ENCODE results near the gene UBR1. TPM values are rescaled to one million over a fixed set of nuclear protein-coding genes. Genes with fewer than 3 reads are reported as not detected.
A peak's percentile ranks its signal among the peaks of the same experiment; 100 is the strongest.
"Not testable (repeated sequence)": the region's sequence is repeated elsewhere in the genome, so short reads cannot be mapped to it uniquely, and the experiment has no call there.

The UBR1 gene
- polyA plus RNA-seq, 1 donor = 18.4 TPM

- WGBS (ENCODE audit: insufficient coverage, low lambda C conversion rate) = no CpG with 5 or more reads among the region's 66 CpGs
- DNase-seq = peak; percentile 73 to 91
Observed at GRCh38 chr15:43133430-43134156, 27.8 kb upstream of the UBR1 start, which contains the start of gene TMEM62. Gene TMEM62 (plus strand): TSS chr15:43133586. CDS start chr15:43133803, 217 bp downstream.

GRCh38 chr15:43132830-43133429 is 27.1 kb upstream of the UBR1 start:
- Histone ChIP-seq H3K4me1 (ENCODE audit: control insufficient read depth, insufficient read depth, low read length) (no peaks in the 10 kb centered on the region), H3K36me3 (ENCODE audit: control insufficient read depth, insufficient read depth, low read length) (peaks cover 16% of the 10 kb centered on the region), H3K9me3 (ENCODE audit: control insufficient read depth, low read depth, low read length) (no peaks in the 10 kb centered on the region), H3K27ac (ENCODE audit: low read length) (peak overlapping the region; percentile 94), H3K27me3 (ENCODE audit: control insufficient read depth, insufficient read depth, low read length) (peaks cover 6% of the 10 kb centered on the region), H3K4me3 (ENCODE audit: low read length) (peak overlapping the region; percentile 80)
- no peak for DNase-seq
- WGBS (ENCODE audit: insufficient coverage, low lambda C conversion rate) = 20% methylated on average over 1 of the region's 20 CpGs

More at GRCh38 chr15:43133430-43134156, 27.8 kb upstream of the UBR1 start, which contains the start of gene TMEM62:
- peak within 1 kb of the TSS; percentile 94 for H3K27ac ChIP-seq (ENCODE audit: low read length)
- no peaks in the 10 kb centered on the region for H3K4me1 ChIP-seq (ENCODE audit: control insufficient read depth, insufficient read depth, low read length)
- peak within 1 kb of the TSS; percentile 80 for H3K4me3 ChIP-seq (ENCODE audit: low read length)
- peaks cover 21% of the 10 kb centered on the region for H3K36me3 ChIP-seq (ENCODE audit: control insufficient read depth, insufficient read depth, low read length)
- peaks cover 6% of the 10 kb centered on the region for H3K27me3 ChIP-seq (ENCODE audit: control insufficient read depth, insufficient read depth, low read length)
- no peaks in the 10 kb centered on the region for H3K9me3 ChIP-seq (ENCODE audit: control insufficient read depth, low read depth, low read length)

GRCh38 chr15:43128980-43129335 is 23.1 kb upstream of the UBR1 start:
- Histone ChIP-seq H3K36me3 (ENCODE audit: control insufficient read depth, insufficient read depth, low read length) (no peaks in the 10 kb centered on the region), H3K27me3 (ENCODE audit: control insufficient read depth, insufficient read depth, low read length) (peaks cover 2% of the 10 kb centered on the region), H3K27ac (ENCODE audit: low read length) (no peak overlapping the region), H3K4me1 (ENCODE audit: control insufficient read depth, insufficient read depth, low read length) (peaks cover 26% of the 10 kb centered on the region), H3K9me3 (ENCODE audit: control insufficient read depth, low read depth, low read length) (no peaks in the 10 kb centered on the region), H3K4me3 (ENCODE audit: low read length) (no peak overlapping the region)
- WGBS (ENCODE audit: insufficient coverage, low lambda C conversion rate) = no CpG with 5 or more reads among the region's 4 CpGs
- no peak for DNase-seq

- peaks cover 26% of the 10 kb centered on the region for H3K4me1 ChIP-seq (ENCODE audit: control insufficient read depth, insufficient read depth, low read length)
- H3K36me3 ChIP-seq (ENCODE audit: control insufficient read depth, insufficient read depth, low read length); H3K4me3 ChIP-seq (ENCODE audit: low read length); H3K27me3 ChIP-seq (ENCODE audit: control insufficient read depth, insufficient read depth, low read length); H3K9me3 ChIP-seq (ENCODE audit: control insufficient read depth, low read depth, low read length): not testable (repeated sequence)
- DNase-seq = peak in 1 of 2 donors; percentile 43
- 27% methylated on average over 2 of the region's 10 CpGs for WGBS (ENCODE audit: insufficient coverage, low lambda C conversion rate)
- peak overlapping the region; percentile 85 for H3K27ac ChIP-seq (ENCODE audit: low read length)
Observed at GRCh38 chr15:43128174-43128979, 22.5 kb upstream of the UBR1 start.

GRCh38 chr15:43127752-43128151 is 21.9 kb upstream of the UBR1 start:
- no peaks in the 10 kb centered on the region for H3K36me3 ChIP-seq (ENCODE audit: control insufficient read depth, insufficient read depth, low read length)
- H3K4me1 ChIP-seq (ENCODE audit: control insufficient read depth, insufficient read depth, low read length) = peaks cover 26% of the 10 kb centered on the region
- no peak overlapping the region for H3K4me3 ChIP-seq (ENCODE audit: low read length)
- no CpG with 5 or more reads among the region's 2 CpGs for WGBS (ENCODE audit: insufficient coverage, low lambda C conversion rate)
- peak; percentile 85 to 96 for DNase-seq
- H3K9me3 ChIP-seq (ENCODE audit: control insufficient read depth, low read depth, low read length) = no peaks in the 10 kb centered on the region
- H3K27ac ChIP-seq (ENCODE audit: low read length) = peak overlapping the region; percentile 85
- no peaks in the 10 kb centered on the region for H3K27me3 ChIP-seq (ENCODE audit: control insufficient read depth, insufficient read depth, low read length)

GRCh38 chr15:43126356-43126755 is 20.5 kb upstream of the UBR1 start:
- WGBS (ENCODE audit: insufficient coverage, low lambda C conversion rate) = no CpG with 5 or more reads among the region's 6 CpGs
- H3K9me3 ChIP-seq (ENCODE audit: control insufficient read depth, low read depth, low read length) = no peaks in the 10 kb centered on the region
- peak; percentile 57 to 81 for DNase-seq
- H3K36me3 ChIP-seq (ENCODE audit: control insufficient read depth, insufficient read depth, low read length) = no peaks in the 10 kb centered on the region
- H3K27me3 ChIP-seq (ENCODE audit: control insufficient read depth, insufficient read depth, low read length) = no peaks in the 10 kb centered on the region
- H3K4me1 ChIP-seq (ENCODE audit: control insufficient read depth, insufficient read depth, low read length) = peaks cover 26% of the 10 kb centered on the region
- H3K27ac ChIP-seq (ENCODE audit: low read length) = peak overlapping the region; percentile 85
- H3K4me3 ChIP-seq (ENCODE audit: low read length) = no peak overlapping the region

GRCh38 chr15:43125100-43125661 is 19.3 kb upstream of the UBR1 start:
- DNase-seq = peak in 1 of 2 donors; percentile 59

GRCh38 chr15:43121863-43122262 is 16.0 kb upstream of the UBR1 start:
- no peak overlapping the region for H3K4me3 ChIP-seq (ENCODE audit: low read length)
- no peaks in the 10 kb centered on the region for H3K9me3 ChIP-seq (ENCODE audit: control insufficient read depth, low read depth, low read length)
- peaks cover 20% of the 10 kb centered on the region for H3K4me1 ChIP-seq (ENCODE audit: control insufficient read depth, insufficient read depth, low read length)
- no peaks in the 10 kb centered on the region for H3K36me3 ChIP-seq (ENCODE audit: control insufficient read depth, insufficient read depth, low read length)
- 0% methylated on average over 1 of the region's 2 CpGs for WGBS (ENCODE audit: insufficient coverage, low lambda C conversion rate)
- no peaks in the 10 kb centered on the region for H3K27me3 ChIP-seq (ENCODE audit: control insufficient read depth, insufficient read depth, low read length)
- H3K27ac ChIP-seq (ENCODE audit: low read length) = no peak overlapping the region
- DNase-seq = no peak

More at GRCh38 chr15:43125100-43125661, 19.3 kb upstream of the UBR1 start:
- H3K27ac ChIP-seq (ENCODE audit: low read length) = peak overlapping the region; percentile 85
- 0% methylated on average over 1 of the region's 3 CpGs for WGBS (ENCODE audit: insufficient coverage, low lambda C conversion rate)
- H3K4me1 ChIP-seq (ENCODE audit: control insufficient read depth, insufficient read depth, low read length) = peaks cover 26% of the 10 kb centered on the region
- H3K9me3 ChIP-seq (ENCODE audit: control insufficient read depth, low read depth, low read length) = no peaks in the 10 kb centered on the region
- no peaks in the 10 kb centered on the region for H3K36me3 ChIP-seq (ENCODE audit: control insufficient read depth, insufficient read depth, low read length)
- H3K4me3 ChIP-seq (ENCODE audit: low read length) = no peak overlapping the region
- H3K27me3 ChIP-seq (ENCODE audit: control insufficient read depth, insufficient read depth, low read length) = no peaks in the 10 kb centered on the region

- WGBS (ENCODE audit: insufficient coverage, low lambda C conversion rate) = 66% methylated on average over 2 of the region's 2 CpGs
- H3K4me1 ChIP-seq (ENCODE audit: control insufficient read depth, insufficient read depth, low read length) = no peaks in the 10 kb centered on the region
- no peak overlapping the region for H3K27ac ChIP-seq (ENCODE audit: low read length)
- H3K27me3 ChIP-seq (ENCODE audit: control insufficient read depth, insufficient read depth, low read length) = no peaks in the 10 kb centered on the region
- H3K9me3 ChIP-seq (ENCODE audit: control insufficient read depth, low read depth, low read length) = no peaks in the 10 kb centered on the region
- no peak overlapping the region for H3K4me3 ChIP-seq (ENCODE audit: low read length)
- DNase-seq = no peak
- no peaks in the 10 kb centered on the region for H3K36me3 ChIP-seq (ENCODE audit: control insufficient read depth, insufficient read depth, low read length)
Observed at GRCh38 chr15:43118829-43119228, 13.0 kb upstream of the UBR1 start.

- H3K9me3 ChIP-seq (ENCODE audit: control insufficient read depth, low read depth, low read length) = no peaks in the 10 kb centered on the region
- H3K4me1 ChIP-seq (ENCODE audit: control insufficient read depth, insufficient read depth, low read length) = no peaks in the 10 kb centered on the region
- H3K36me3 ChIP-seq (ENCODE audit: control insufficient read depth, insufficient read depth, low read length) = no peaks in the 10 kb centered on the region
- no peak overlapping the region for H3K4me3 ChIP-seq (ENCODE audit: low read length)
- WGBS (ENCODE audit: insufficient coverage, low lambda C conversion rate) = no CpG with 5 or more reads among the region's 1 CpG
- H3K27me3 ChIP-seq (ENCODE audit: control insufficient read depth, insufficient read depth, low read length) = no peaks in the 10 kb centered on the region
- H3K27ac ChIP-seq (ENCODE audit: low read length) = no peak overlapping the region
- DNase-seq = no peak
Observed at GRCh38 chr15:43118286-43118685, 12.4 kb upstream of the UBR1 start.
